PC-3 (cell line): ENCODE data around the gene FNDC5. TPM values are rescaled to one million over a fixed set of nuclear protein-coding genes. Genes with fewer than 3 reads are reported as not detected.

ENCODE experiments used
- ATAC-seq: fragments of 200-7000 bp; cut with Tn5 transposase; 2 replicates; pipeline ENCODE4 v1.9.1; 2020; ENCODE audit warnings: mild to moderate bottlenecking, moderate library complexity
- BruUV-seq: library from RNA; stranded (reverse); fragments of 400-500 nt; replicated peaks from 2 replicates; lab custom pipeline; 2021; lab: Mats Ljungman, UMichigan
- CTCF ChIA-PET: fragments of 300-600 bp; sonication (Branson Sonifier 250); formaldehyde crosslinking; loops from one replicate; lab custom pipeline; 2022; ENCODE audit warnings: antibody characterized with exemption; lab: Charles Lee
- POLR2A ChIA-PET: fragments of 300-600 bp; sonication (Branson Sonifier 250); formaldehyde crosslinking; loops from one replicate; lab custom pipeline; 2022; ENCODE audit warnings: antibody characterized with exemption; ENCODE audit not compliant: unreplicated experiment; lab: Charles Lee
- DNase-seq: peaks from one replicate; pipeline ENCODE4 v3.0.0-alpha.2; 2015
- H2AFZ ChIP-seq: fragments of 300-600 bp; sonication (generic); 2 replicates; pipeline ENCODE4 v1.6.0; 2016; ENCODE audit warnings: antibody characterized with exemption, low read length
- H3F3A ChIP-seq: fragments of 300-600 bp; sonication (generic); one replicate; pipeline ENCODE4 v1.6.0; 2017; ENCODE audit warnings: antibody characterized with exemption, low read length, control low read depth, mild to moderate bottlenecking; ENCODE audit not compliant: unreplicated experiment
- H3K27ac ChIP-seq: fragments of 300-600 bp; sonication (generic); 2 replicates; pipeline ENCODE4 v1.5.1; 2016; ENCODE audit warnings: mild to moderate bottlenecking, low read length
- H3K27me3 ChIP-seq: fragments of 300-600 bp; sonication (generic); 2 replicates; pipeline ENCODE4 v1.6.1; 2016; ENCODE audit warnings: low read length, mixed read lengths
- H3K36me3 ChIP-seq: fragments of 300-600 bp; sonication (generic); 2 replicates; pipeline ENCODE4 v1.6.1; 2016; ENCODE audit warnings: low read depth, mixed run types, low read length, mixed read lengths
- H3K4me1 ChIP-seq: fragments of 300-600 bp; sonication (generic); 2 replicates; pipeline ENCODE4 v1.5.1; 2016; ENCODE audit warnings: low read length; ENCODE audit not compliant: insufficient read depth
- H3K4me2 ChIP-seq: fragments of 300-600 bp; sonication (generic); 2 replicates; pipeline ENCODE4 v1.6.0; 2016; ENCODE audit warnings: low read length
- H3K4me3 ChIP-seq: fragments of 300-600 bp; sonication (generic); 2 replicates; pipeline ENCODE4 v1.5.1; 2016; ENCODE audit warnings: mild to moderate bottlenecking, low read length, mixed read lengths
- H3K79me2 ChIP-seq: fragments of 300-600 bp; sonication (generic); 2 replicates; pipeline ENCODE4 v1.6.1; 2017; ENCODE audit warnings: low read length, mixed read lengths
- H3K9ac ChIP-seq: fragments of 300-600 bp; sonication (generic); 2 replicates; pipeline ENCODE4 v1.6.0; 2016; ENCODE audit warnings: mild to moderate bottlenecking, low read length
- H3K9me2 ChIP-seq: fragments of 300-600 bp; sonication (generic); replicated peaks from 2 replicates; pipeline ENCODE4 v1.6.1; 2016; ENCODE audit warnings: mixed run types, low read length, mixed read lengths
- H3K9me3 ChIP-seq: fragments of 300-600 bp; sonication (generic); 2 replicates; pipeline ENCODE4 v1.6.1; 2016; ENCODE audit warnings: low read length, mixed read lengths
- H4K20me1 ChIP-seq: fragments of 300-600 bp; sonication (generic); 2 replicates; pipeline ENCODE4 v1.6.1; 2016; ENCODE audit warnings: low read length, mixed read lengths
- EZH2 ChIP-seq: fragments of 300-600 bp; sonication (generic); IDR thresholded peaks from one replicate; pipeline ENCODE4 v1.6.1; 2017; ENCODE audit warnings: antibody characterized with exemption, mild to moderate bottlenecking, low read length; ENCODE audit not compliant: unreplicated experiment
- EZH2phosphoT487 ChIP-seq: fragments of 300-600 bp; sonication (generic); IDR thresholded peaks from 2 replicates; pipeline ENCODE4 v1.6.1; 2018; ENCODE audit warnings: mild to moderate bottlenecking, antibody characterized with exemption, low read length, borderline replicate concordance
- intact Hi-C: fragments of 100-400 bp; cut with micrococcal nuclease; formaldehyde crosslinking; loops from 2 replicates; pipeline ENCODE4 v1.9.0; 2023
- total RNA-seq: library from RNA; depleted of rRNA; stranded (reverse); fragments of >200 nt; gene quantifications from 2 replicates; pipeline ENCODE4 v1.2.3, GENCODE V29; 2014
- TF ChIP-seq, protein P1 (sequence below): fragments of 300-600 bp; sonication (generic); conservative IDR thresholded peaks from 2 replicates; pipeline ENCODE4 v1.5.1; 2017; ENCODE audit warnings: antibody characterized with exemption, low read depth, mild to moderate bottlenecking, low read length

Gene FNDC5
- total RNA-seq, 1 experiment from 2014 or later = 0.22 TPM

DNA sequence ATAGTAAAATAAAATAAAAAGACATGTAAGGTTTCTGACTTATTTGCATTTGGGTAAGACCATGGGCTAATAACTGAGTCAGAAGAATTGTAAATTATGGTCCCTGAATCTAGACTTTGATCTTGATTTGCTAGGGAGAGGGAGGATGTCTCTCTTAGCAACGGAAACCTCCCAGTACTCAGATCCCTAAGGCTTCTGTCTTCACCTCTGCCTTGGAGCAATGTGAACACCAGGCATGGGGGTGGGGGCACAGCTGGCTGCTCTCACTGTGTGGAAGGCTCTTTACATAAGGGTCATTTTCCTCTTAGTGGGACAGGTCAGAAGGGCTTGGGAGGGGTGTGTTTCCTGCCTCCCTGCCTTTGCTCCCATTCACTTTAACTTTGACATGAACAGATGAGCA is 47.5 kb upstream of the FNDC5 start:
- Histone ChIP-seq H3K9me2 (no peaks in the 10 kb centered on the region), H3K27me3 (no peaks in the 10 kb centered on the region), H3K4me3 (no peak overlapping the region), H3K4me2 (no peak overlapping the region), H3K9me3 (no peaks in the 10 kb centered on the region), H3K4me1 (no peaks in the 10 kb centered on the region; the same call in 1 of the 2 replicates), H3K79me2 (no peaks in the 10 kb centered on the region), H3K9ac (no peak overlapping the region), H4K20me1 (no peaks in the 10 kb centered on the region), H3K36me3 (no peaks in the 10 kb centered on the region), H2AFZ (no peak overlapping the region), H3F3A (no peaks in the 10 kb centered on the region), H3K27ac (no peak overlapping the region)
- intact Hi-C loops = no loop called here
- ChIA-PET CTCF (no interaction called here), POLR2A (no interaction called here)
- no peak for DNase-seq
- TF ChIP-seq, protein P1, sequence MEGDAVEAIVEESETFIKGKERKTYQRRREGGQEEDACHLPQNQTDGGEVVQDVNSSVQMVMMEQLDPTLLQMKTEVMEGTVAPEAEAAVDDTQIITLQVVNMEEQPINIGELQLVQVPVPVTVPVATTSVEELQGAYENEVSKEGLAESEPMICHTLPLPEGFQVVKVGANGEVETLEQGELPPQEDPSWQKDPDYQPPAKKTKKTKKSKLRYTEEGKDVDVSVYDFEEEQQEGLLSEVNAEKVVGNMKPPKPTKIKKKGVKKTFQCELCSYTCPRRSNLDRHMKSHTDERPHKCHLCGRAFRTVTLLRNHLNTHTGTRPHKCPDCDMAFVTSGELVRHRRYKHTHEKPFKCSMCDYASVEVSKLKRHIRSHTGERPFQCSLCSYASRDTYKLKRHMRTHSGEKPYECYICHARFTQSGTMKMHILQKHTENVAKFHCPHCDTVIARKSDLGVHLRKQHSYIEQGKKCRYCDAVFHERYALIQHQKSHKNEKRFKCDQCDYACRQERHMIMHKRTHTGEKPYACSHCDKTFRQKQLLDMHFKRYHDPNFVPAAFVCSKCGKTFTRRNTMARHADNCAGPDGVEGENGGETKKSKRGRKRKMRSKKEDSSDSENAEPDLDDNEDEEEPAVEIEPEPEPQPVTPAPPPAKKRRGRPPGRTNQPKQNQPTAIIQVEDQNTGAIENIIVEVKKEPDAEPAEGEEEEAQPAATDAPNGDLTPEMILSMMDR = no peak
- TF ChIP-seq EZH2phosphoT487 (no peak), EZH2 (no peak)
- BruUV-seq = no TSS peak
- ATAC-seq = no peak

DNA sequence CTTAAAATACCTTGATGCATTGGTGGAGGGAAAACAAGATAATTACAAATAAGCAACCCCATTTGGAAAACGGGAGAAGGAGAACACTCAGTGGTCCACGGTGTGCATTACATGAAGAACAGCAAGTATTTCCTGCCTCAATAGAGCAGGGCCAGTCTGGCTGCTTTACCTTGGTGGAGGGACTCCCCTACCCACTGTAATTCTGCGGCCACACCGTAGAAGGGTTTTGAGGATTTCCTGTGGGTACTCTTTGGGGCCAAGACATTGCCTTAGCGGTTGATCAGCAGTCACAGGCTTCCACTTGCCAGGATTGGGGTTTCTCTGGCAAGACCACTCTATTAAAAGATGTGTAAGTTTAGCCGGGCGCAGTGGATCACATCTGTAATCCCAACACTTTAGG is 46.8 kb upstream of the FNDC5 start:
- BruUV-seq = no TSS peak
- ATAC-seq (no peak), DNase-seq (no peak)
- Histone ChIP-seq H3K79me2 (no peaks in the 10 kb centered on the region), H3K27me3 (no peaks in the 10 kb centered on the region), H3K9ac (no peak overlapping the region), H3K4me2 (no peak overlapping the region), H3K9me2 (no peaks in the 10 kb centered on the region), H4K20me1 (no peaks in the 10 kb centered on the region), H3F3A (no peaks in the 10 kb centered on the region), H3K4me1 (no peaks in the 10 kb centered on the region; the same call in 1 of the 2 replicates), H3K27ac (no peak overlapping the region), H3K4me3 (no peak overlapping the region), H2AFZ (no peak overlapping the region), H3K9me3 (no peaks in the 10 kb centered on the region), H3K36me3 (no peaks in the 10 kb centered on the region)
- CTCF ChIA-PET = no interaction called here
- POLR2A ChIA-PET = no interaction called here
- TF ChIP-seq EZH2 = no peak
- TF ChIP-seq EZH2phosphoT487 = no peak
- TF ChIP-seq, protein P1 = no peak
- intact Hi-C loops = no loop called here

DNA sequence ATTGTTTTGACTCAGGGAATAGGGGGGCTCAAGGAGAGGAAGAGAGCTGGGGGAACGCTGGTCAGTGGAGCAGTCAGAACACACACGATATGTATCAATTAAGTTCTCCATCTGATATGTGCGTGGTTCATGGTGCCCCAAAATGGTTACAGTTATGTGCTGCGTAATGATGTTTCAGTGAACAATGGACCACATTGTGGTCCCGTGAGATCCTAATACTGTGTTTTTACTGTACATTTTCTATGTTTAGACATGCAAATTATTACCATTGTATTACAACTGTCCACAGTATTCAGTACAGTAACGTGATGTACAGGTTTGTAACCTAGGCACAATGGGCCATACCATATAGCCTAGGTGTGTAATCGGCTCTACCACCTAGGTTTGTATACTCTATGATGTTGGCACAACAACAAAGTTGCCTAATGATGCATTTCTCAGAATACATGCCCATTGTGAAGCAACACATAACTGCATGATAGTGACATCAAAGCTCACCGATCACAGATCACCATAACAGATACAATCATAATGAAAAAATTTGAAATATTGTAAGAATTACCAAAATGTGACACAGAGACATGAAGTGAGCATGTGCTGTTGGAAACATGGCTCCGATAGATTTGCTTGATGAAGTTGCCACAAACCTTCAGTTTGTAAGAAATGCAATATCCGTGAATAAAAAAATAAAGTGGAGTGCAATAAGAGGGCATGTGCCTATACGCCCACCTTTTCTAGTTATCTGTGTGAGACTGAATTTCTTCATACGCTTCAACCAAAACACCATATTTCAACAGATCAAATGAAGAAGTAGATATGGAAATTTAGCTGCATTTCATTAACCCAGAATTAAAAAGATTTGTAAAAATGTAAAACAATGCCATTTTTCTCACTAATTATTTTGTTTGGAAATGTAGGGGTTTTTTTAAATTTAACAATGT is 45.3 kb upstream of the FNDC5 start:
- Histone ChIP-seq H3K4me2 (no peak overlapping the region), H4K20me1 (no peaks in the 10 kb centered on the region), H3K9me2 (no peaks in the 10 kb centered on the region), H3K36me3 (no peaks in the 10 kb centered on the region), H3F3A (no peaks in the 10 kb centered on the region), H3K27ac (no peak overlapping the region), H3K27me3 (no peaks in the 10 kb centered on the region), H3K4me3 (no peak overlapping the region), H3K9me3 (no peaks in the 10 kb centered on the region), H2AFZ (no peak overlapping the region), H3K79me2 (no peaks in the 10 kb centered on the region), H3K4me1 (no peaks in the 10 kb centered on the region; the same call in 1 of the 2 replicates), H3K9ac (no peak overlapping the region)
- no TSS peak for BruUV-seq
- no peak for ATAC-seq
- CTCF ChIA-PET = no interaction called here
- intact Hi-C loops = no loop called here
- TF ChIP-seq, protein P1 = no peak
- TF ChIP-seq EZH2phosphoT487 = no peak
- TF ChIP-seq EZH2 = no peak
- POLR2A ChIA-PET = no interaction called here
- DNase-seq = no peak
